ENCODE measurements around the gene TMEM82. TPM values are rescaled to one million over a fixed set of nuclear protein-coding genes. Genes with fewer than 3 reads are reported as not detected.

TMEM82 gene
- total RNA-seq, 1 donor from 2014 or later = not detected

DNA sequence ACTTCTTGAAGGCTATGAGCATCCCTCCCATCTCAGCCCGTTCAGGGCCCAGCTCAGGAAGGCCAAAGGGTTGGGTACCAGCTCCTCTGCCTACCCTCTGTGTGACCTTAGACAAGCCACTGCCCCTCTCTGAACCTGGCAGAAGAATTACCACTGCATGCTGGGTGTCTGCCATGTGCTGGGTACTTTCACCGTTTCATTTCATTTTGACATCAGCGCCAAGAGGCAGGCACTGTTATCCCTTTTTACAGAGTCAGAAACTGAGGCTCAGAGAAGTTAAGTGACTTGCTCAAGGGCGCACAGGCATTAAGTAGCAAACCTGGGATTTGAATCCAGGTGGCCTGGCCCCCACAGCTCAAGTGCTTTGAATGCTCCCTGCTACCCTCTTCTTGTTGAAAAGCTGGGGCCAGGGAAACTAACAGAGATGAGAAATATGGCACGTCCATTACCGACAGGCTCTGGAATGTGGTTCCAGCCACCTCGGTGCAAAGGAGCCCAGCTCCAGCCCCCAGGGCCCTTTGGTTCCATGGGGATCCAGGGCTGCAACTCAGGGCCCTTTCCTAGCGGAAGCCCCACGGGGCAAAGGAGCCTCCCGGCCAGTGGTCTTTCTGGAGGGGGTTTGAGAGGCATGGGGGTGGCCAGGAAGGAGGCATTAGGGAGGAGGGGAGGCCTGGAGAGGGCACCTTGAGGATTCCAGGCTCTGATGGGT, 6.5 kb downstream of the TMEM82 start:
- H3K27me3 ChIP-seq = no peaks in the 10 kb centered on the region
- TF ChIP-seq, protein P1, sequence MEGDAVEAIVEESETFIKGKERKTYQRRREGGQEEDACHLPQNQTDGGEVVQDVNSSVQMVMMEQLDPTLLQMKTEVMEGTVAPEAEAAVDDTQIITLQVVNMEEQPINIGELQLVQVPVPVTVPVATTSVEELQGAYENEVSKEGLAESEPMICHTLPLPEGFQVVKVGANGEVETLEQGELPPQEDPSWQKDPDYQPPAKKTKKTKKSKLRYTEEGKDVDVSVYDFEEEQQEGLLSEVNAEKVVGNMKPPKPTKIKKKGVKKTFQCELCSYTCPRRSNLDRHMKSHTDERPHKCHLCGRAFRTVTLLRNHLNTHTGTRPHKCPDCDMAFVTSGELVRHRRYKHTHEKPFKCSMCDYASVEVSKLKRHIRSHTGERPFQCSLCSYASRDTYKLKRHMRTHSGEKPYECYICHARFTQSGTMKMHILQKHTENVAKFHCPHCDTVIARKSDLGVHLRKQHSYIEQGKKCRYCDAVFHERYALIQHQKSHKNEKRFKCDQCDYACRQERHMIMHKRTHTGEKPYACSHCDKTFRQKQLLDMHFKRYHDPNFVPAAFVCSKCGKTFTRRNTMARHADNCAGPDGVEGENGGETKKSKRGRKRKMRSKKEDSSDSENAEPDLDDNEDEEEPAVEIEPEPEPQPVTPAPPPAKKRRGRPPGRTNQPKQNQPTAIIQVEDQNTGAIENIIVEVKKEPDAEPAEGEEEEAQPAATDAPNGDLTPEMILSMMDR (IDR thresholded peaks at IDR 0.05) = no peak
- TF ChIP-seq POLR2AphosphoS5 (IDR thresholded peaks at IDR 0.05; ENCODE audit: insufficient read depth in 1 of 2, low read depth in 1 of 2) (no peak), POLR2A (IDR thresholded peaks at IDR 0.05) (no peak)
- no peak overlapping the region for H3K27ac ChIP-seq
- no peak overlapping the region for H3K4me3 ChIP-seq
- no peaks in the 10 kb centered on the region for H3K9me3 ChIP-seq
- no peak for DNase-seq (ENCODE audit: extremely low spot score in 2 of 2)
- no peaks in the 10 kb centered on the region for H3K36me3 ChIP-seq
- H3K4me1 ChIP-seq = peaks cover 10% of the 10 kb centered on the region
- intact Hi-C loops (cut with DNase I) = loop anchor here (10.0 kb wide), 1 partner anchor 154 kb away; no protein-coding TSS in a partner anchor

DNA sequence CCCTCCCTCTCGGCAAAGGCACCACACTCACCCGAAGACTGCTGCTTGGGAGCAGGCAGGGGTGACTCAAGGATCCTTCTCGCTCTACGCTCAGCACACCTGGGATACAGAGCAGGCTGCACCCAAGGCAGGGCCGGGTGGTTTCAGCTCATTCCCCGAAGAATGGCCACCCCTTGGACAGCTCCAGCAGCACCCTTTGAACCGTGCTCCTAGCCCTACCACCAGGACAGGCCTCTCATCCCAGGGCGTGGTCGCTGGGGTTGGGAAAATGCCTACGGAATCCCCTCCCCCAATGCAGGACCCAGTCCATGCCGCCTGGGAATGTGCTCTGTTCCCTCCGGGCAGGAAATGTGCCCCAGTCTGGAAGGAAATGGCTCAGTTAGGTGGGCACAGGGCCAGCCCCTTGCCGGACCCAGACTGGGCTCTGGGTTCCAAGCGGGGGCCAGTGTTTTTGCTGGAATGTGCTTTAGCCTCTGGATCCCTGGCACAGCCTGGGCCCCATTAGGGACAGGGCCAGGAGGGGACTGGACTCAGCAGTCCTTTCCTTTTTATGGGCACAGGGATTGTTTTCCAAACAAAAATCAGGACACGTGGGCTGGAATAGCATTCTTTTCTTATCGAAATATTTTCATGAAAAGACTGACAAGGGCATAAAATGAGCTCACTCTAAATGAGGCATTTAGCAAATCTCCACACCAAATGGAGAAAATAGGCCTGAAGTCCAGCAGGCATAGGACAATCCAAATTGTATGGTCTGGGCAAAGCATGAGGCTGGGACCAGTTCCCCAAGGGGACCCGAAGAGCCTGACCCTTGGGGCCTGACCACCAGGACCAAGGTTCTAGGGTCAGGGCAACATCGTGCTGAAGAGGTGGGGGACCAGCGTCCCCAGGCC, 7.3 kb downstream of the TMEM82 start:
- H3K36me3 ChIP-seq = no peaks in the 10 kb centered on the region

DNA sequence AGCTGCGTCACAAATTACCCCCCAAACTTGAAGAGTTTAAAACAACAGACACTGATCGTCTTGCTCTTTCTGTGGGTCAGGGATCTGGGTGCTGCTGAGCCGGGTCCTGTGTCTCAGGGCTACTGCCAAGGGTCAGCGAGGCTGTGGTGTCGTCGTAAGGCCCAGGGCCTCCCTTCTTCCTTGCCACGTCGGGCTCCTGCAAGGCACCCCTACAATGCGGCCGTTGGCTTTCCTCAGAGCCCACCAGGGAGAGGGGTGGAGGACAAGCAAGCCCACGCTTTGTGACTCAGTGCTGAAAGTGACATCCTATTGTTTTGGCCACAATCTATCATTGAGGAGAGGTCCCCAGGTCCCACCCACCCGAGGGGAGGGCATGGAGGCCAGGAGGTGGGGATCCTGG, 8.6 kb downstream of the TMEM82 start:
- intact Hi-C loops (cut with DNase I) = no loop called here
- no peak for DNase-seq (ENCODE audit: extremely low spot score in 2 of 2)
- Histone ChIP-seq H3K36me3 (no peaks in the 10 kb centered on the region), H3K4me1 (peaks cover 16% of the 10 kb centered on the region), H3K4me3 (no peak overlapping the region), H3K27me3 (no peaks in the 10 kb centered on the region), H3K9me3 (no peaks in the 10 kb centered on the region), H3K27ac (no peak overlapping the region)
- TF ChIP-seq POLR2A (IDR thresholded peaks at IDR 0.05) = no peak
- no peak for TF ChIP-seq POLR2AphosphoS5 (IDR thresholded peaks at IDR 0.05; ENCODE audit: insufficient read depth in 1 of 2, low read depth in 1 of 2)
- TF ChIP-seq, protein P1 (IDR thresholded peaks at IDR 0.05) = no peak

More for the DNA sequence above, 7.3 kb downstream of the TMEM82 start:
- H3K4me3 ChIP-seq = no peak overlapping the region
- intact Hi-C loops (cut with DNase I) = loop anchor here (10.0 kb wide), 1 partner anchor 155 kb away; no protein-coding TSS in a partner anchor
- DNase-seq (ENCODE audit: extremely low spot score in 2 of 2) = no peak
- H3K27ac ChIP-seq = no peak overlapping the region
- TF ChIP-seq POLR2A (IDR thresholded peaks at IDR 0.05) = no peak
- no peak for TF ChIP-seq POLR2AphosphoS5 (IDR thresholded peaks at IDR 0.05; ENCODE audit: insufficient read depth in 1 of 2, low read depth in 1 of 2)
- TF ChIP-seq, protein P1 (IDR thresholded peaks at IDR 0.05) = no peak
- peaks cover 10% of the 10 kb centered on the region for H3K4me1 ChIP-seq
- no peaks in the 10 kb centered on the region for H3K9me3 ChIP-seq
- no peaks in the 10 kb centered on the region for H3K27me3 ChIP-seq

DNA sequence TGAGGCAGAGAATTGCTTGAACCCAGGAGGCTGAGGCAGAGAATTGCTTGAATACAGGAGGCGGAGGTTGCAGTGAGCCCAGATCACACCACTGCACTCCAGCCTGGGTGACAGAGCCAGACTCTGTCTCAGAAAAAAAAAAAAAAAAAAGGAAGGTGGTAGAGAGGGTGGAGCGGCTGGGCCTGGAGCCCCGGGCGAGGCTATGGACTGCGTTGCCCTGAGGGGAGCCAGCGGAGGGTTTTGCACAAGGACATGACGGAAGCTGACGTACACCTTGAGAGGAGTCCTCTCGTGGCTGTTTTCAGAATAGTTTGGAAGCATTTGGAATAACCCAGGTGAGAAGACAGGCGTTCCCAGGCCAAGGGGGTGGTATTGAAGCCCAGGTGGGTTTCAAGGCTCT, 9.4 kb downstream of the TMEM82 start:
- Histone ChIP-seq H3K36me3 (no peaks in the 10 kb centered on the region), H3K27me3 (no peaks in the 10 kb centered on the region), H3K4me1 (peaks cover 24% of the 10 kb centered on the region), H3K9me3 (no peaks in the 10 kb centered on the region), H3K27ac (no peak overlapping the region), H3K4me3 (no peak overlapping the region)
- intact Hi-C loops (cut with DNase I) = no loop called here
- TF ChIP-seq POLR2A (IDR thresholded peaks at IDR 0.05) = no peak
- no peak for TF ChIP-seq POLR2AphosphoS5 (IDR thresholded peaks at IDR 0.05; ENCODE audit: insufficient read depth in 1 of 2, low read depth in 1 of 2)
- TF ChIP-seq, protein P1 (IDR thresholded peaks at IDR 0.05) = no peak
- no peak for DNase-seq (ENCODE audit: extremely low spot score in 2 of 2)
